ENCODE results near the gene ANXA4. TPM values are rescaled to one million over a fixed set of nuclear protein-coding genes. Genes with fewer than 3 reads are reported as not detected.

Gene ANXA4
- total and polyA plus RNA-seq, 2 of the 13 experiments (the other 11 are each of a cell fraction or from before 2014, with no cell fraction given), result 155 to 168 TPM

DNA sequence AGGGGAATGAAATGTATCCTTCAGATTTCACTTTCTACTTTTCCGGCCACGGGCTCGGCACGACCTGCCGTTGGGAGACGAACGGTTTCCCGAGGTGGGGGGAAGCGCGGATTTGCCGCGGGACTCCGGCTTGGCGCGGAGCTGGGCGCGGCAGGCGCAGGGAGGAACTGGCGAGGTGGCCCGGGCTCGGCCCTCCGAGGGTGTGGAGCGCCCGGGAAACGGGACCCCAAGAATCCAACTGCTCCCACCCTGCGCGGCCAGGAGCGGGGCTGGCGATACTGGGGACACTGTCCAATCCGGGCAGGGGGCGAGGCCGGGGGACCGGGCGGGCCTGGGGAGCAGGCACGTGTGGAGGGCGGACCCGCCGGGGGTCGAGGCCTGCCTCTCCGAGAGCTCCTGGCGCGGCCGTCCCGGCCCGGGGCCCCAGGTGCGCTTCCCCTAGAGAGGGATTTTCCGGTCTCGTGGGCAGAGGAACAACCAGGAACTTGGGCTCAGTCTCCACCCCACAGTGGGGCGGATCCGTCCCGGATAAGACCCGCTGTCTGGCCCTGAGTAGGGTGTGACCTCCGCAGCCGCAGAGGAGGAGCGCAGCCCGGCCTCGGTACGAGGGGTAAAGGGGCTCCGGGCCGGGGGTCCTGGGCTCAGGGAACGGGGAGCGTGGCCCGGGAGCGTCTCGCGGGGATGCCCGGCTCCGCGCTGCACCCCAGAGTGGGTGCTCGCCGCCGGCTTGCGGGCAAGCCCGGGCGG is at the start of gene ANXA4 (continued):
- TF ChIP-seq CBX2 (IDR thresholded peaks at IDR 0.05; ENCODE audit: low read depth, low read length) (no peak), CBX2 (CRISPR knock-in tag; IDR thresholded peaks at IDR 0.05; ENCODE audit: low read depth) (no peak), SSRP1 (CRISPR knock-in tag; IDR thresholded peaks at IDR 0.05) (no peak), MYC (CRISPR knock-in tag; IDR thresholded peaks at IDR 0.05; ENCODE audit: borderline replicate concordance) (peak; percentile 96), ZEB1 (IDR thresholded peaks at IDR 0.05; ENCODE audit: insufficient replicate concordance, low read depth) (peak; percentile 88), NKX3-1 (CRISPR knock-in tag; IDR thresholded peaks at IDR 0.05) (no peak; the same call in 1 of the 2 replicates), TP53 (CRISPR knock-in tag; conservative IDR thresholded peaks at IDR 0.05) (no peak; the same call in 1 of the 2 replicates), ZFP1 (CRISPR knock-in tag; IDR thresholded peaks at IDR 0.05) (no peak), KLF15 (CRISPR knock-in tag; IDR thresholded peaks at IDR 0.05; ENCODE audit: borderline replicate concordance) (peak; percentile 95), SIX1 (CRISPR knock-in tag; IDR thresholded peaks at IDR 0.05; ENCODE audit: borderline replicate concordance) (no peak)
- TF ChIP-seq, protein P1, sequence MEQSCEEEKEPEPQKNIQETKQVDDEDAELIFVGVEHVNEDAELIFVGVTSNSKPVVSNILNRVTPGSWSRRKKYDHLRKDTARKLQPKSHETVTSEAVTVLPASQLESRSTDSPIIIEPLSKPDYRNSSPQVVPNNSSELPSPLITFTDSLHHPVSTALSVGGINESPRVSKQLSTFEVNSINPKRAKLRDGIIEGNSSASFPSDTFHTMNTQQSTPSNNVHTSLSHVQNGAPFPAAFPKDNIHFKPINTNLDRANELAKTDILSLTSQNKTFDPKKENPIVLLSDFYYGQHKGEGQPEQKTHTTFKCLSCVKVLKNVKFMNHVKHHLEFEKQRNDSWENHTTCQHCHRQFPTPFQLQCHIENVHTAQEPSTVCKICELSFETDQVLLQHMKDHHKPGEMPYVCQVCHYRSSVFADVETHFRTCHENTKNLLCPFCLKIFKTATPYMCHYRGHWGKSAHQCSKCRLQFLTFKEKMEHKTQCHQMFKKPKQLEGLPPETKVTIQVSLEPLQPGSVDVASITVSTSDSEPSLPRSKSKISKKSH (CRISPR knock-in tag; IDR thresholded peaks at IDR 0.05; ENCODE audit: borderline replicate concordance), result peak; percentile 92

DNA sequence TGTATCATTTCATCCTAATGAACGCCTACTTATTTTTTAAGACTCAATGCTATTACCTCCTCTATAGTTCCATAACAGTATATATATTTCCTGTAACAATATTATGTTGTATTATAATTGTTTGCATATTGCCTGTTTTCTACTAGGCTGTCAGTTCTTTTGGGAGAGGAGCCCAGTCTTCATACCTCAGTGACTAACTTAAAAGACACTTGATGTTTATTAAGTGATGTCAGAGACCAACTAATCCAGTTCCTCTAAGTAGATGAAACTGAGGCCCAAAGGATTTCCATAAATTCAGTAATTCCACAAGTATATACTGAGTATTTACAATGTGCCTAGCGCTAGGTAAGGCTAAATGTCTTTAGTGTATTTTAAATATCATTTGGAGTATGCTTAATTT is 49.5 kb upstream of the ANXA4 start:
- Histone ChIP-seq H3K27ac (ENCODE audit: extremely low read length, insufficient read depth, low read length) (no peak overlapping the region), H3K27me3 (ENCODE audit: control insufficient read depth in 1 of 2, insufficient read depth in 2 of 2, low read length in 2 of 2) (peaks cover 0 to 5% of the 10 kb centered on the region in 2 experiments; a peak in 2 of 5 replicates), H3K9me3 (ENCODE audit: low read length) (no peaks in the 10 kb centered on the region), H3K36me3 (replicated peaks in 1 of 2; ENCODE audit: control insufficient read depth in 1 of 2, insufficient read depth in 2 of 2, low read length in 2 of 2) (no peaks in the 10 kb centered on the region), H2AFZ (ENCODE audit: low read length) (no peak overlapping the region), H3K9ac (ENCODE audit: insufficient read depth, low read depth, low read length) (no peak overlapping the region), H3K4me1 (ENCODE audit: insufficient read depth, low read length) (peaks cover 34% of the 10 kb centered on the region), H3K4me3 (replicated peaks in 1 of 3; ENCODE audit: insufficient read depth in 1 of 3, low read depth in 2 of 3, low read length in 3 of 3) (no peak overlapping the region), H3K79me2 (ENCODE audit: insufficient read depth, low read length) (no peaks in the 10 kb centered on the region), H3K4me2 (ENCODE audit: low read depth, low read length) (no peak overlapping the region), H4K20me1 (ENCODE audit: insufficient read depth, low read length) (no peaks in the 10 kb centered on the region)
- intact Hi-C loops (cut with micrococcal nuclease; ENCODE audit: unreplicated experiment) (no loop called here), in situ Hi-C loops (cut with HindIII; ENCODE audit: extremely low pct_ligation_motif_present, low pct_unique_long_range_greater_than_20kb) (no loop called here)
- FAIRE-seq (no peak), ATAC-seq (no peak), DNase-seq (ENCODE audit: low spot score) (no peak)
- WGBS (ENCODE audit: low lambda C conversion rate), result 62% methylated on average over 2 of the region's 2 CpGs
- no TSS peak for BruUV-seq (replicated peaks)
- CTCF ChIA-PET (ENCODE audit: low intra/inter-chr PET ratio, low total read pairs), result no interaction called here
- POLR2A ChIA-PET, result no interaction called here
- TF ChIP-seq MAFK (conservative IDR thresholded peaks at IDR 0.05 in 1 of 2, IDR thresholded peaks at IDR 0.05 in 1 of 2; ENCODE audit: low read length in 2 of 2) (no peak), NPAS2 (CRISPR knock-in tag; IDR thresholded peaks at IDR 0.05; ENCODE audit: borderline replicate concordance) (no peak), PHB2 (IDR thresholded peaks at IDR 0.05; ENCODE audit: partially characterized antibody) (no peak)
- TF ChIP-seq, protein P2, sequence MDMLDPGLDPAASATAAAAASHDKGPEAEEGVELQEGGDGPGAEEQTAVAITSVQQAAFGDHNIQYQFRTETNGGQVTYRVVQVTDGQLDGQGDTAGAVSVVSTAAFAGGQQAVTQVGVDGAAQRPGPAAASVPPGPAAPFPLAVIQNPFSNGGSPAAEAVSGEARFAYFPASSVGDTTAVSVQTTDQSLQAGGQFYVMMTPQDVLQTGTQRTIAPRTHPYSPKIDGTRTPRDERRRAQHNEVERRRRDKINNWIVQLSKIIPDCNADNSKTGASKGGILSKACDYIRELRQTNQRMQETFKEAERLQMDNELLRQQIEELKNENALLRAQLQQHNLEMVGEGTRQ (IDR thresholded peaks at IDR 0.05; ENCODE audit: low read depth, low read length), result no peak
- TF ChIP-seq, protein P2 (CRISPR knock-in tag; IDR thresholded peaks at IDR 0.05; ENCODE audit: borderline replicate concordance), result no peak

All from HepG2 (cell line).